Endothelial cell of umbilical vein (primary cell): ENCODE data around the gene PPP1R1B. TPM values are rescaled to one million over a fixed set of nuclear protein-coding genes. Genes with fewer than 3 reads are reported as not detected.

Experiments used
- BruUV-seq: library from RNA; stranded (reverse); fragments of 400-500 nt; replicated peaks from 2 replicates; lab custom pipeline; 2021; lab: Mats Ljungman, UMichigan
- CTCF ChIA-PET: fragments of 300-600, 350-600 bp; sonication (Branson Sonifier 250); formaldehyde crosslinking; loops from one replicate; lab custom pipeline; 2021; ENCODE audit warnings: antibody characterized with exemption, inconsistent platforms; lab: Charles Lee
- POLR2A ChIA-PET: fragments of 300-600, 350-600 bp; sonication (Branson Sonifier 250); formaldehyde crosslinking; loops from one replicate; lab custom pipeline; 2021; ENCODE audit warnings: antibody characterized with exemption, inconsistent platforms; lab: Charles Lee
- DNase-seq: peaks from one replicate; pipeline ENCODE4 v3.0.0-alpha.2; 2011; ENCODE audit warnings: low read depth, low spot score
- FAIRE-seq: peaks from 2 replicates; lab custom pipeline; 2011; peaks lifted over from hg19 to GRCh38; lab: Jason Lieb, UNC
- H2AFZ ChIP-seq: 2 replicates; pipeline ENCODE4 v1.6.0; 2012; ENCODE audit warnings: low read depth, low read length, control low read depth, inconsistent platforms
- H3K27ac ChIP-seq: 2 replicates; pipeline ENCODE4 v1.5.1; 2011; ENCODE audit warnings: low read depth, mild to moderate bottlenecking, control low read depth, low read length, moderate library complexity; ENCODE audit not compliant: insufficient read depth
- H3K27me3 ChIP-seq, 2 experiments: 2 replicates each; pipeline versions ENCODE4 v1.6.0 to v1.6.1; 2011; ENCODE audit warnings: low read length in 2 of 2, mixed read lengths in 1 of 2; ENCODE audit not compliant: control insufficient read depth in 2 of 2, insufficient read depth in 2 of 2
- H3K36me3 ChIP-seq, 2 experiments: 2 replicates in 1 of 2; 3 replicates in 1 of 2; pipeline ENCODE4 v1.5.1; 2011; ENCODE audit warnings: low read length in 2 of 2, mild to moderate bottlenecking in 1 of 2, moderate library complexity in 1 of 2; ENCODE audit not compliant: control insufficient read depth in 2 of 2, insufficient read depth in 2 of 2; ENCODE audit errors: extremely low read depth in 1 of 2
- H3K4me1 ChIP-seq: 3 replicates; pipeline ENCODE4 v1.5.1; 2011; ENCODE audit warnings: mild to moderate bottlenecking, low read length; ENCODE audit not compliant: control insufficient read depth, insufficient read depth; ENCODE audit errors: extremely low read depth
- H3K4me2 ChIP-seq: 2 replicates; pipeline ENCODE4 v1.6.1; 2011; ENCODE audit warnings: low read length, control low read depth, mixed read lengths; ENCODE audit not compliant: insufficient read depth
- H3K4me3 ChIP-seq, 3 experiments: fragments of 200-600 bp in 1 of 3; sonication (generic), shearing (Covaris generic) in 1 of 3; replicated peaks in 1 of 3; 2 replicates each; pipeline ENCODE4 v1.5.1; 2011 to 2016; ENCODE audit warnings: control low read depth in 3 of 3, low read length in 3 of 3, mild to moderate bottlenecking in 2 of 3, inconsistent platforms in 1 of 3, low read depth in 1 of 3, moderate library complexity in 1 of 3; ENCODE audit not compliant: insufficient read depth in 1 of 3
- H3K79me2 ChIP-seq: 2 replicates; pipeline ENCODE4 v1.6.0; 2012; ENCODE audit warnings: low read length, inconsistent platforms; ENCODE audit not compliant: control insufficient read depth, insufficient read depth
- H3K9ac ChIP-seq: replicated peaks from 2 replicates; pipeline ENCODE3; 2011; ENCODE audit warnings: low read length, control low read depth; ENCODE audit not compliant: insufficient read depth; ENCODE audit errors: extremely low read depth
- H3K9me1 ChIP-seq: replicated peaks from 3 replicates; pipeline ENCODE4 v1.6.0; 2011; ENCODE audit warnings: mild to moderate bottlenecking, low read length; ENCODE audit not compliant: control insufficient read depth, insufficient read depth; ENCODE audit errors: extremely low read depth
- H3K9me3 ChIP-seq: replicated peaks from 2 replicates; pipeline ENCODE4 v1.5.1; 2012; ENCODE audit warnings: low read length, inconsistent platforms; ENCODE audit not compliant: control insufficient read depth, insufficient read depth
- H4K20me1 ChIP-seq: replicated peaks from 2 replicates; pipeline ENCODE3; 2011; ENCODE audit warnings: mild to moderate bottlenecking, low read length; ENCODE audit not compliant: control insufficient read depth, insufficient read depth; ENCODE audit errors: extremely low read depth
- EZH2 ChIP-seq: IDR thresholded peaks from 2 replicates; pipeline ENCODE4 v1.6.1; 2012; ENCODE audit warnings: borderline replicate concordance, low read depth, mild to moderate bottlenecking, moderate library complexity, low read length, inconsistent platforms; ENCODE audit not compliant: severe bottlenecking
- FOS ChIP-seq: IDR thresholded peaks from 2 replicates; pipeline ENCODE4 v1.6.1; 2011; ENCODE audit warnings: mild to moderate bottlenecking, low read length, moderate library complexity, borderline replicate concordance; ENCODE audit not compliant: insufficient read depth
- GATA2 ChIP-seq: IDR thresholded peaks from 2 replicates; pipeline ENCODE4 v1.7.0; 2011; ENCODE audit warnings: low read depth, mild to moderate bottlenecking, moderate library complexity, mixed read lengths, low read length; ENCODE audit not compliant: insufficient read length, insufficient read depth
- JUN ChIP-seq: IDR thresholded peaks from 2 replicates; pipeline ENCODE4 v1.6.1; 2011; ENCODE audit warnings: borderline replicate concordance, low read depth; ENCODE audit not compliant: insufficient read length, insufficient read depth
- MYC ChIP-seq: IDR thresholded peaks from one replicate; pipeline ENCODE4 v1.6.1; 2011; ENCODE audit warnings: mild to moderate bottlenecking, low read depth, low read length
- POLR2A ChIP-seq: IDR thresholded peaks from 2 replicates; pipeline ENCODE4 v1.6.1; 2012; ENCODE audit warnings: low read depth, mild to moderate bottlenecking, control low read depth, low read length
- POLR2AphosphoS5 ChIP-seq: IDR thresholded peaks from 2 replicates; pipeline ENCODE4 v1.6.1; 2012; ENCODE audit warnings: low read depth, mild to moderate bottlenecking, control low read depth, low read length, moderate library complexity; ENCODE audit not compliant: insufficient read depth
- dilution Hi-C: fragments of 300-500 bp; cut with MboI; formaldehyde crosslinking; loops from one replicate; pipeline ENCODE4 v1.15.0; 2019; ENCODE audit warnings: low sequenced_read_pairs; ENCODE audit not compliant: extremely low pct_ligation_motif_present
- intact Hi-C: fragments of 100-400 bp; cut with micrococcal nuclease; formaldehyde crosslinking; loops from one replicate; pipeline ENCODE4 v1.10.0; 2022
- polyA plus RNA-seq, 4 experiments: library from polyadenylated mRNA; depleted of rRNA in 3 of 4; stranded (reverse) in 3 of 4; unstranded in 1 of 4; fragments of >200 nt; gene quantifications; 2 replicates each; pipeline versions ENCODE4 v1.2.1 to v1.2.3, GENCODE V29; 2011 to 2012; ENCODE audit warnings: missing spikeins in 1 of 4
- total RNA-seq: library from RNA; stranded (reverse); gene quantifications from 2 replicates; pipeline ENCODE4 v1.2.3, GENCODE V29; 2021
- TF ChIP-seq, protein P1 (sequence below), 2 donors: IDR thresholded peaks; 1 replicate in 1 of 2; 2 replicates in 1 of 2; pipeline ENCODE4 v1.5.1; 2011; ENCODE audit warnings: low read length in 2 of 2, mild to moderate bottlenecking in 2 of 2, moderate library complexity in 2 of 2, control low read depth in 1 of 2, inconsistent platforms in 1 of 2, low read depth in 1 of 2; ENCODE audit not compliant: insufficient read depth in 1 of 2; ENCODE audit errors: extremely low read depth in 1 of 2
- TF ChIP-seq, protein P2 (sequence below): IDR thresholded peaks from 2 replicates; pipeline ENCODE4 v1.6.1; 2011; ENCODE audit not compliant: insufficient read depth, insufficient read length

The PPP1R1B gene
- total and polyA plus RNA-seq, 2 donors (not counting 3 experiments of a cell fraction or from before 2014, with no cell fraction given), result not detected

- H3K4me2 ChIP-seq, result no peak overlapping the region
- dilution Hi-C loops (no loop called here), intact Hi-C loops (no loop called here)
- H3K27ac ChIP-seq, result no peak overlapping the region
- H3K4me3 ChIP-seq, result no peak overlapping the region
- DNase-seq (peak; percentile 39), FAIRE-seq (no peak)
- H3K79me2 ChIP-seq, result no peaks in the 10 kb centered on the region
- no peaks in the 10 kb centered on the region for H3K9me1 ChIP-seq
- H4K20me1 ChIP-seq, result no peaks in the 10 kb centered on the region
- no peaks in the 10 kb centered on the region for H3K9me3 ChIP-seq
- no peak overlapping the region for H2AFZ ChIP-seq
- peaks cover 8 to 10% of the 10 kb centered on the region in 2 experiments for H3K27me3 ChIP-seq
- BruUV-seq, result no TSS peak
- ChIA-PET POLR2A (no interaction called here), CTCF (interaction anchor here (2.5 to 3.4 kb wide), 3 partner anchors 32 to 44 kb away, joined by 6 to 23 read pairs (median 12); no protein-coding TSS in a partner anchor)
- H3K36me3 ChIP-seq, result no peaks in the 10 kb centered on the region
- no peak for TF ChIP-seq POLR2A
- no peak for TF ChIP-seq GATA2
- no peak for TF ChIP-seq MYC
- H3K4me1 ChIP-seq, result peaks cover 3% of the 10 kb centered on the region
- no peak overlapping the region for H3K9ac ChIP-seq
Observed at GRCh38 chr17:39579318-39580081, 47.3 kb upstream of the PPP1R1B start.

DNA sequence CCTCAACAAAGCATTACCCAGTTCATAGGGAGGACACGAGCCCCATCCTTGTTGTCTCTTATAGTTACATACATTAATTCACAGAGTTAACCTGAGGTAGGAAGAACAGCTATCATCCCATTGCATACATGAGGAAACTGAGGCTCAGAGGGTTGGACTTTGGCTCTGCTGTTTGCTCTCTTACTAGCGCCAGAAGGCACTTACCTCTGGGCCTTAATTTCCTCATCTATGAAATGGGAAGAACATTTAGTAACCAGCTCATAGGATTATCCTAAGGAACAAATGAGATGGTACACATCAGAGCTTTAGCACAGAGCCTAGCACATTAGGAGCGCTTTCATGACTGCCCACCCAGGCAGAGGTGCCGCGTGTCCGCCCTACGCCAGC, 46.7 kb upstream of the PPP1R1B start:
- CTCF ChIA-PET, result interaction anchor here (1.1 to 3.4 kb wide), 3 partner anchors 32 to 43 kb away, joined by 5 to 23 read pairs (median 12); no protein-coding TSS in a partner anchor
- Histone ChIP-seq H3K4me3 (no peak overlapping the region), H3K27ac (no peak overlapping the region), H3K9me3 (no peaks in the 10 kb centered on the region), H3K4me1 (peaks cover 3% of the 10 kb centered on the region), H3K36me3 (no peaks in the 10 kb centered on the region), H3K4me2 (no peak overlapping the region), H3K79me2 (no peaks in the 10 kb centered on the region), H4K20me1 (no peaks in the 10 kb centered on the region), H3K27me3 (peaks cover 8 to 10% of the 10 kb centered on the region in 2 experiments), H3K9ac (no peak overlapping the region), H2AFZ (no peak overlapping the region), H3K9me1 (no peaks in the 10 kb centered on the region)
- POLR2A ChIA-PET, result no interaction called here
- dilution Hi-C loops, result no loop called here
- DNase-seq (no peak), FAIRE-seq (no peak)
- intact Hi-C loops, result no loop called here
- BruUV-seq, result no TSS peak
- TF ChIP-seq POLR2AphosphoS5 (no peak), GATA2 (no peak), EZH2 (no peak), POLR2A (no peak), JUN (no peak), FOS (no peak), MYC (no peak)
- TF ChIP-seq, protein P1, sequence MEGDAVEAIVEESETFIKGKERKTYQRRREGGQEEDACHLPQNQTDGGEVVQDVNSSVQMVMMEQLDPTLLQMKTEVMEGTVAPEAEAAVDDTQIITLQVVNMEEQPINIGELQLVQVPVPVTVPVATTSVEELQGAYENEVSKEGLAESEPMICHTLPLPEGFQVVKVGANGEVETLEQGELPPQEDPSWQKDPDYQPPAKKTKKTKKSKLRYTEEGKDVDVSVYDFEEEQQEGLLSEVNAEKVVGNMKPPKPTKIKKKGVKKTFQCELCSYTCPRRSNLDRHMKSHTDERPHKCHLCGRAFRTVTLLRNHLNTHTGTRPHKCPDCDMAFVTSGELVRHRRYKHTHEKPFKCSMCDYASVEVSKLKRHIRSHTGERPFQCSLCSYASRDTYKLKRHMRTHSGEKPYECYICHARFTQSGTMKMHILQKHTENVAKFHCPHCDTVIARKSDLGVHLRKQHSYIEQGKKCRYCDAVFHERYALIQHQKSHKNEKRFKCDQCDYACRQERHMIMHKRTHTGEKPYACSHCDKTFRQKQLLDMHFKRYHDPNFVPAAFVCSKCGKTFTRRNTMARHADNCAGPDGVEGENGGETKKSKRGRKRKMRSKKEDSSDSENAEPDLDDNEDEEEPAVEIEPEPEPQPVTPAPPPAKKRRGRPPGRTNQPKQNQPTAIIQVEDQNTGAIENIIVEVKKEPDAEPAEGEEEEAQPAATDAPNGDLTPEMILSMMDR (IDR thresholded peaks at IDR 0.05; ENCODE audit: extremely low read depth in 1 of 2, insufficient read depth in 1 of 2, low read depth in 1 of 2, low read length in 2 of 2), result no peak
- TF ChIP-seq, protein P2, sequence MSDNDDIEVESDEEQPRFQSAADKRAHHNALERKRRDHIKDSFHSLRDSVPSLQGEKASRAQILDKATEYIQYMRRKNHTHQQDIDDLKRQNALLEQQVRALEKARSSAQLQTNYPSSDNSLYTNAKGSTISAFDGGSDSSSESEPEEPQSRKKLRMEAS, result no peak
